ENCODE measurements around the gene HGFAC.

- TF ChIP-seq CTCF (IDR thresholded peaks at IDR 0.05) (no peak), POLR2A (IDR thresholded peaks at IDR 0.05) (no peak)
Observed at GRCh38 chr4:3494462-3494871, 52.7 kb downstream of the HGFAC start.

Measured in sigmoid colon (tissue), 3 donors.